ENCODE data around the gene TMC5.
"Not testable (repeated sequence)": the region's sequence is repeated elsewhere in the genome, so short reads cannot be mapped to it uniquely, and the experiment has no call there.

Gene TMC5, protein sequence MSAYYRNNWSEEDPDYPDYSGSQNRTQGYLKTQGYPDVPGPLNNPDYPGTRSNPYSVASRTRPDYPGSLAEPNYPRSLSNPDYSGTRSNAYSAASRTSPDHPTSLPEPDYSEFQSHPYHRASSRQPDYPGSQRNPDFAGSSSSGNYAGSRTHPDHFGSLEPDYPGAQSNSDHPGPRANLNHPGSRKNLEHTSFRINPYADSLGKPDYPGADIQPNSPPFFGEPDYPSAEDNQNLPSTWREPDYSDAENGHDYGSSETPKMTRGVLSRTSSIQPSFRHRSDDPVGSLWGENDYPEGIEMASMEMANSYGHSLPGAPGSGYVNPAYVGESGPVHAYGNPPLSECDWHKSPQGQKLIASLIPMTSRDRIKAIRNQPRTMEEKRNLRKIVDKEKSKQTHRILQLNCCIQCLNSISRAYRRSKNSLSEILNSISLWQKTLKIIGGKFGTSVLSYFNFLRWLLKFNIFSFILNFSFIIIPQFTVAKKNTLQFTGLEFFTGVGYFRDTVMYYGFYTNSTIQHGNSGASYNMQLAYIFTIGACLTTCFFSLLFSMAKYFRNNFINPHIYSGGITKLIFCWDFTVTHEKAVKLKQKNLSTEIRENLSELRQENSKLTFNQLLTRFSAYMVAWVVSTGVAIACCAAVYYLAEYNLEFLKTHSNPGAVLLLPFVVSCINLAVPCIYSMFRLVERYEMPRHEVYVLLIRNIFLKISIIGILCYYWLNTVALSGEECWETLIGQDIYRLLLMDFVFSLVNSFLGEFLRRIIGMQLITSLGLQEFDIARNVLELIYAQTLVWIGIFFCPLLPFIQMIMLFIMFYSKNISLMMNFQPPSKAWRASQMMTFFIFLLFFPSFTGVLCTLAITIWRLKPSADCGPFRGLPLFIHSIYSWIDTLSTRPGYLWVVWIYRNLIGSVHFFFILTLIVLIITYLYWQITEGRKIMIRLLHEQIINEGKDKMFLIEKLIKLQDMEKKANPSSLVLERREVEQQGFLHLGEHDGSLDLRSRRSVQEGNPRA

DNA sequence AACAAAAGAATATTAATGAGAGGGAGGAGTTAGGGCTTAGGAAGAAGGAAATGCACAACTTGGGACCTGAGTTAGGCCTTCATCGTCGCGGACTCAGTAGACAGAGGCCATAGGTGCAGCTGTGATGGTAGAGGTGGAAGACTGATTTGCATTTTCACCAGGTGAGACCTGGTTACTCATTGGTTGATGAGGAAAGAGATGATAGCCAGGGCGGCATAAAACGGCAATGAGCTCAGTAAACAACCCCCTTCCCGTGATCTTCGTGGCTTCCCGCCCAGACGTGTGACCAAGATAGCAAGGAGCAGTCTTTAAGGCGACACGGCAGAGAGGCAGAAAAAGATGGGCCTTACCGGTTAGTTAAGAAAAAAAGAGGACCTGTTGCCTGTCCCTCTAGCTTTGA is at the start of gene TMC5:
TMC5 (plus strand) TSS at position 244 of the 400 bp plus-strand sequence. CDS start 22,156 bp downstream, outside the sequence.
- DNase-seq (ENCODE audit: low spot score), result no peak

DNA sequence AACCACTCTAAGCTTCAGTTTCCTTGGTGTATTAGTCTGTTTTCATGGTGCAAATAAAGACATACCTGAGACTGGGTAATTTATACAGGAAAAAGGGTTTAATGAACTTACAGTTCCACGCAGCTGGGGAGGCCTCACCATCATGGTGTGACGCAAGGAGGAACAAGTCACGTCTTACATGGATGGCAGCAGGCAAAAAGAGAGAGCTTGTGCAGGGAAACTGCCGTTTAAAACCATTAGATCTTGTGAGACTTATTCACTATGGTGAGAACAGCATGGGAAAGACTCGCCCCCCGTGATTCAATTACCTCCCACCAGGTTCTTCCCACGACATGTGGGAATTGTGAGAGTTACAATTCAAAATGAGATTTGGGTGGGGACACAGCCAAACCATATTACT is 45.1 kb upstream of the TMC5 start:
- DNase-seq (ENCODE audit: low spot score), result not testable (repeated sequence)

DNA sequence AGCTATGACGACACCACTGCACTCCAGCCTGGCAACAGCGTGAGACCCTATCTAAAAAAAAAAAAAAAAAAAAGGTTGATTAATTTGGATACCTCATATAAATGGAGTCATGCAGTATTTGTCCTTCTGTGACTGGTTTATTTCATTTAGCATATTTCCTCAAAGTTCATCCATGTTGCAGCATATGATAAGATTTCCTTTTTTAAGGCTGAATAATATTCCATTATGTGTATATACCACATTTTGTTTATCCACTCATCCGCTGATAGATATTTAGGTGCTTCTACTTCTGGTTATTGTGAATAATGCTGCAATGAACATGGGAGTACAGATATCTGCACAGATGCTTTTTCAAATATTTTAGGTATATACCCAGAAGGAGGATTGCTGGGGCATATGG is 43.3 kb upstream of the TMC5 start:
- no peak for DNase-seq (ENCODE audit: low spot score)

DNA sequence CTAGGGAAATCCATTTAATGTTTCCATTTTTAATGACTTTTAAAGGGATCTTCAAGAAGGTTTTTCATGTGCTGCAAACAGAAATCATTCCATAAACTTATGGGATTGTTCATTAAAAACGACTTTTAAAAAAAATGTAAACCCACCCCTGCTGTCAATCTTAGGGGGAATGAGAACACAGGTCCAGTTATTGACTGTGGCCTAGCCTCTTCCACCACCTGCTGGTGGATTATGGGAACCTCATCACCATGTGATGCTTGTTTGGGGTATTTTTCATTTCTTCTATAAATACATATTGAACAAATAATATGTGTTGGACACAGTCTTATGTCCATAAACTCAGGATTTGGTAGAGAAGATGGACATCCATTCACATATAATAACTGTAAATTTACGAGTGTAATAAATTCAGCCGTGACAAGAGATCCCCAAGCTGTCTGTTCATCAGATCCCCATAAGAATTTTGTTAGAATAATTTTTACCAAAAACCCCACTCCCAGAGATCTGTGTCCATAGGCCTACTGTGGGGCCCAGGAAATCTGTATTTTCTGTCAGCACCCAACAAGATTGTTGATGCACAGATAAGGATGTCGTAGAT is 42.0 kb upstream of the TMC5 start:
- DNase-seq (ENCODE audit: low spot score), result no peak

DNA sequence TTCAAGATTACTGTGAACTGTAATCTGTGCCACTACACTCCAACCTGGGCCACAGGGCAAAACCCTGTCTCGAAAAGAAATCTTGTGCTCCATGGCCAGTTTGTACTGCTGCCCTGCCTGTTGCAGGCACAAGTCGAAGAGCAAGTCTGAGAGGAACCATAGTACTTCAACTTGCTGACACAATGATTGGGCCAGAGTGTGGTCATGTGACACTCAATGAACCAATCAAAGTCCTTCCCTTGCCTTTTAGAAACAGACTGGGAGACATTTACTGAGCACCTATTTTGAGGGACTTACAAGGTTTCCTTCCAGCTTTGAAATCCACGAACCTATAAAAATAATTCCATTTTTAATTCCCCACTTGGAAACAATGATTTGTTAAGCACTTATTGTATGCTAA is 39.8 kb upstream of the TMC5 start:
- DNase-seq (ENCODE audit: low spot score), result no peak

DNA sequence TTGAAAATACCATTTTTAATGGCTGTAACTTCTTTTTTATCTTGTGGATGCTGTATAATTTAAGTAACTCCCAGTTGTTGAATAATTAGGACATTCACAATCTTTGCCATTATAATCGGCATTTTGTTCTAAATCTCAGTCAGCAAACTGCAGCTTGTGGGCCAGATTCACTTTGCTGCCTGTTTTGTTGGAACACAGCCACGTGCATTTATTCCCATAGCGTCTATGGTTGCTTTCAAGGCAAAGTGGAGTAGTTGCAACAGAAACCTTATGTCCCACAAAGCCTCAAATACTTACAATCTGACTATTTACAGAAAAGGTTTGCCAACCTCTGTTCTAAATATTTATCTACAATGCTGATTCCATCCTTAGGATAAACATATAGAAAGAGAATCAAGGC is 39.2 kb upstream of the TMC5 start:
- no peak for DNase-seq (ENCODE audit: low spot score)

DNA sequence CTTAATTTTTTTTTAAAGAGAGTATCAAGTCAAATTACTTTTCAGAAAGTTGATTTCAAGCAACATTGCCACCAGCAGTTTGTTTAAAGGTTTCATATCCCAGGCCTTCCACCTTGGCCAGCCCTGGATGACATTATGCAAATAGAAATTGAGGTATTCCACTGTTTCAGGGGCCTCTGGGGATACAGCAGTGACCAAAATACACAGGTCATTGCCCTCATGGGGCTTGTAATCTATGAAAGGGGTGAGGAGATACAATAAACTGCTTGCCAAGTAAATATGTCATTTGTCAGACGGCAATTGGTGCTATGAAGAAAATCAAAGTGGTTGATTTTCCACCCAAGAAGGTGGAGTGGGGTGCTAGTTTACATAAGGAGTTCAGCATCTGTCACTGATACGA is 37.8 kb upstream of the TMC5 start:
- DNase-seq (ENCODE audit: low spot score), result no peak

DNA sequence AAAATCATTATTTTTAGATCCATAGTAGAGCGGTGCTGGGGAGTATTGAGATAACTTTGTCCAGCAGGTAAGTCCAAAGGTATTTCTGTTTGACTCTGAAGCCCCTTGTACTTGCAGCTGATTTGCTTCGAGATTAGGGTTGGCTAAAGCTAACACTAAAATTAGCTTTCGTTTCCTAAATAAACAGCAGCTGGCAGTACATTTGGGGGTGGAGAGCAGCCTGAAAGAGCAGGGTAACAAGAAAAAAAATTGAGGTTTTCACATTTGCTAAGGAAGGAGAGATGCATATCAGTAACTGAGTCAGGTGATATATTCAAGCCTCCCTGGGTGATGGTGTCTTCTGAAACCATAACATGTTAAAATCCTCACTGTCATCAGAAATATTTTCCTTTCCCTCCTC is 37.4 kb upstream of the TMC5 start:
- DNase-seq (ENCODE audit: low spot score), result no peak

DNA sequence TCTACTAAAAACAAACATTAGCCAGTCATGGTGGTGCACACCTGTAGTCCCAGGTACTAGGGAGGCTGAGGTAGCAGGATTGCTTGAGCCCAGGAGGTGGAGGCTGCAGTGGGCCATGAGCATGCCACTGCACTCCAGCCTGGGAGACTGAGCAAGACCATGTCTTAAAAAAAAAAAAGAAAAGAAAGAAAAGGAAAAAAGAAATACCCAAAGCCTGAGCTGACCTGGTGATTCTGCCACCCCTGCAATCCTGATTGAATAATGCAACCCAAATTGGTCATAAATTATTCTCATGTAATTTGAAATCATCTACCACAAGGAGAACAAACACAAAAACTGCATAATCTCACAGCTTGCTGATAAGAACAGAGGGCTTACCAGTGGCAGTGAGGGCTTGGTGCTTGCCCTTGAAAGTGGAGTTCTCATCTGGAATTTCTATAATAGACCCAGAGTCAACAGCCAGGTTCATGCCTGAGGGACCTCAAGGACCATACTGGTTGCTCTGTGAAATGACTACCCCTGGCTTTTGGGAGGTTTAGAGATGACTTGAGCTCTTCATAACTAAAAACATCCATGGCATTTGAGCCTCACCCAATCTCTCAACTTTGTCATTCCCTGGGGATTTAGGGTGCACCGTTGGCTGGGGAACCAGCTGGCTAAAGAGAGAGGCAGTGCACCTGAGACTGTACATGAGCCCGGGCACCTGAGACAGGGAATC is 35.4 kb upstream of the TMC5 start:
- no peak for DNase-seq (ENCODE audit: low spot score)

DNA sequence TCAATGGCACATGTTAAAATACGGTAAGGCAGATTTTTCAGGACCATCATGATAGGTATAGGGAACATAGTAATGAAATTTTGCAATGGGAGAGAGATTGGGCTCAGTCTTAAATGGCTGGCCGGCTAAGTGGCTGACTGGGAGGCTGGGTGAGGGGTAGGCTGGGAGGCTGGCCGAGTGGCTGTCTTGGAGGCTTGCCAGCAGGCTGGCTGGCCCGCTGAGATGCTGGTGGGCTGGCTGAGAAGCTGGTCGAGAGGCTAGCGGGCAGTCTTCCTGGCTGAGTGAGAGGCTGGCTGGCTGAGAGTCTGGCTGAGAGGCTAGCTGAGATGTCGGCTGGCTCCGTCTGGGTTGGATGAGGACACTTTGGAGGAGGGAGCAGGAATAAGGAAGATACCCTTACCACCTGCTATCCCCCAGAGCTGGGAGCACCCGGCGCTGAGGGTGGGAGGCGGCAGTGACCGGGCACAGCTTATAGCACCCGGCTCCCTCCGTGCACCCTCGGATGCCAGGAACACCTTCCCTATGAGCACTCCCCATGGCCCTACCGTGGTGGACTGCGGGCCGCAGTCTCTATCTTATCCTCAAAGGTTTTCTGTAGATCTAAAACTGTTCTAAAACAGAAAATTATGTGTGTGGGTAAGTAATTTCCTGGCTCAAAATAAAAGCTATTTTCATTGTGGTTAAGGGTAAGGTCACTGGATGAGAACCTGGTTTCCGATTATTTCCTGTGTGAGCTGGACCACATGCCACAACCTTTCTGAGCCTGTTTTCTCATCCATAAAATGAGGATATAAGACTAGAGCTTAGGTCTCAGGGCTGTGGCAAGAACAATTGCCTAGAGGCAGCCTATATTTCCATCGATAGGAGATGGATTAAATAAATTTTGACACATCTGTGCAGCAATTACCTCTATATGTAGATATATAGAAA is 34.5 kb upstream of the TMC5 start:
- no peak for DNase-seq (ENCODE audit: low spot score)

DNA sequence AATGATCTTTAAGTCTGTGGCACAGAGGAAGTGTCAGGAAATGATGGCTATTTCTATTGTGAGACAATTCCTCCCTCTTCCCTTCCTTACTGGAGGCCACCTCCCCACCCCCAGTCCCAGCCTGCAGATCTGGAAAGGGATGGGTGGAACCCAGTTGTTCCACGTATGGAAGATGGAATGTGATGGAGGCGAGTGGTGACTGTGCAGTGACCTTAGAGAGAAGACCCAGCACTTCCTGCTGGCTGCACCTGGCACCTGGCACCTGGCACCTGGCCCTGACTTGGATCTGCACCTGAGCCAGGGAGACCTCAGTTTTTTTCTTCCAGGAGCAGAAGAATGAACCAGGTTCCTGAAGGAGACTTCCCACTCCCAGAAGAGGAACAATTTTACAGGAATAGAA is 33.0 kb upstream of the TMC5 start:
- no peak for DNase-seq (ENCODE audit: low spot score)

DNA sequence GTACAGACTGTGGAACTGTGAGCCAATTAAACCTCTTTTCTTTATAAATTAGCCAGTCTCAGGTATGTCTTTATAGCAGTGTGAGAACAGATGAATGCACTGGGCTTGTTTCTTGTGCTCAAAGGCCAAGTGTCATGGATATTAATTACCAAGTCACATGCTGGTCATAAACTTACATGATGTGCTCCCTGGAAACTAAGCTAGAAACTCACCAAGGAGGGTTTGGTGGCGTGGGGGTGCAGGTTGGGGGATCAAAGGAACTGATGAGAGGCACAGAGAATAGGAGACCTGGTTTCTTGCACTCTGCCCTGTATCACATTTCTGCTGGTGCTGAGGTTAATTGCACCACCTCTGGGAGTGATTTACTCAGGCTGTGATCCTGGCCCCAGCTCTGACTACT is 31.2 kb upstream of the TMC5 start:
- DNase-seq (ENCODE audit: low spot score), result no peak

DNA sequence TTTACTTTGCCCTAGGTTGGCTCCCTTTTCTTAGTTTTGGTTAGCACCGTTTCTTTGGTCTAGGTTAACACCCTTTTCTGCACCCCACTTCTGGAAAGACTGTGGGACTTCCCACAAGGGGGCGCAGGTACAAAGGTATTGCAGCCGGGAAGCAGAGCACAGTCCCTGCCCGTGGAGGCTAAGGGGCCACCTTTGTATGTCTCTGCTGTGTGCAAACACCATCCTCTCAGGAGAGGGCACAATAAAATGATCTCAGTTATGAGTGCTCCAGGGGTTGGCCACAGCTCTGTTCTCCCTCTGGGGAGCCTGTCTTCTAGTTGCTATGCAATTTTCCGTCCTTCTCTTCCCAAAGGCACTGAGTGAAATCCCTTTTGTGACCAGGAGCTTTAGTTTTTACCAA is 28.4 kb upstream of the TMC5 start:
- DNase-seq (ENCODE audit: low spot score), result no peak

DNA sequence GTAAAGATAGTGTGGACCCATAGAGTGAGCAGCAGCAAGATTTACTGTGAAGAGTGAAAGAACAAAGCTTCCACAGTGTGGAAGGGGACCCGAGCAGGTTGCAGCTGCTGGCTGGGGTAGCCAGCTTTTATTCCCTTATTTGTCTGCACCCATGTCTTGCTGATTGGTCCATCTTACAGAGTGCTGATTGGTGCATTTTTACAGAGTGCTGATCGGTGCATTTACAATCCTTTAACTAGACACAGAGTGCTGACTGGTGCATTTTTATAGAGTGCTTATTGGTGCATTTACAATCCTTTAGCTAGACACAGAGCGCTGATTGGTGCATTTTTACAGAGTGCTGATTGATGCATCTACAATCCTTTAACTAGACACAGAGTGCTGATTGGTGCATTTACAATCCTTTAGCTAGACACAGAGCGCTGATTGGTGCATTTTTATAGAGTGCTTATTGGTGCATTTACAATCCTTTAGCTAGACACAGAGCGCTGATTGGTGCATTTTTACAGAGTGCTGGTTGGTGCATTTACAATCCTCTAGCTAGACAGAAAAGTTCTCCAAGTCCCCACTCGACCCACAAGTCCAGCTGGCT is 26.4 kb upstream of the TMC5 start:
- DNase-seq (ENCODE audit: low spot score), result not testable (repeated sequence)

DNA sequence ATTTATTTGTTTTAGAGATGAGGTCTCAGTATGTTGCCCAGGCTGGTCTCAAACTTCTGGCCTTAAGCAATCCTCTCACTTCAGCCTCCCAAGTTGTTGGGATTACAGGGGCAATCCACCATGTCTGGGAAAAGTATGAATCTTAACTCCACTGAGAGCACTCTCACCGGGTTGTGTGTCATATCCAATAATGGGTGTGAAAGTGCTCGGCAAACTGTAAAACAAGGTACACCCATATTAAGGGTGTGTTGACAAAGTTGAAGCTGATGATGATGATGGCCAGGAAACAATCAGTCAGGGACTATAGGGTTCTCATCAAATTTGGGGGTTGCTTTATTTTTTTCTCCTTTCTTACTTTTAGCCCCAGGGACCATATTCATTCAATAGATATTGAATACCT is 25.3 kb upstream of the TMC5 start:
- DNase-seq (ENCODE audit: low spot score), result no peak

DNA sequence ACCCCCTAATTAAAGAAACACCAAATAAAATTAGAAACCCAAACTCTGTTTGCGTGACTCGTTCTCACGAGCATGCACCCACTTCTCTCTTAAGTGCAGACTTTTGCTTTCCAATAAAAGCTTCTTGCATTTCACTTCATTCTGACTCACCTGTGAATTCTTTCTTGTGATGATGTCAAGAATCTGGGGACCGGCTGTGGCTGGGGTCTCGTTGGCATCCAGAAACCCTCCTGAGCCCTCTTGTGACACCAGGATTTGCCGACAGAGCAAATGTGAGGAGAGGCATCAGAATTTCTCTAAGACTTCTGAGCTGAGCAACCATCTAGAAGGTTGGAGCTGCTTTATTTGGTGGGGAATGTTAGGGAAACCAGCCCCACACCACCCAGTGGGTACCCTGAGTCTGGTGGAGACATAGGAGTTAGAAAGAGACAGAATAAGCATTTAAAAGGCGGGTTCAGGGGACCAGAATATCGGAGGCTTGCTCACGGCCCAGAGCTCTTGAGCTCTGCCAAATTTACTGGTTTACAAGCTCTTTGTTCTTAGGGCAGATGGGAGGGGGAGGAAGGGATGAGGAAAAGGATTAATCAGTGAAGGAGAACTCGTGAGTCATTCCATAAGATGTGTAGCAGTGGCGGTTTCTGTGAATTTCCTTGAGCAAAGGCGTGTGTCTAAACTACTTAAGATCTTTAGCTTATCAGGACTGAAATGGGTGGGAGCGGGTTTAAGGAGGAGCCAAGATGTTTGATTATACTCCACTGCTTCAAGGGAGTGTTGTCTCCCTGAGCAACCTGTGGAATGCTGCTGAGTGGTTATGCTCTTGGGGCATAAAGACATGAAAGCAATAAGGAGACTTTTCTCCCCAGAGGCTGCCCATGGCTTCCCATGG is 24.2 kb upstream of the TMC5 start:
- DNase-seq (ENCODE audit: low spot score), result no peak

DNA sequence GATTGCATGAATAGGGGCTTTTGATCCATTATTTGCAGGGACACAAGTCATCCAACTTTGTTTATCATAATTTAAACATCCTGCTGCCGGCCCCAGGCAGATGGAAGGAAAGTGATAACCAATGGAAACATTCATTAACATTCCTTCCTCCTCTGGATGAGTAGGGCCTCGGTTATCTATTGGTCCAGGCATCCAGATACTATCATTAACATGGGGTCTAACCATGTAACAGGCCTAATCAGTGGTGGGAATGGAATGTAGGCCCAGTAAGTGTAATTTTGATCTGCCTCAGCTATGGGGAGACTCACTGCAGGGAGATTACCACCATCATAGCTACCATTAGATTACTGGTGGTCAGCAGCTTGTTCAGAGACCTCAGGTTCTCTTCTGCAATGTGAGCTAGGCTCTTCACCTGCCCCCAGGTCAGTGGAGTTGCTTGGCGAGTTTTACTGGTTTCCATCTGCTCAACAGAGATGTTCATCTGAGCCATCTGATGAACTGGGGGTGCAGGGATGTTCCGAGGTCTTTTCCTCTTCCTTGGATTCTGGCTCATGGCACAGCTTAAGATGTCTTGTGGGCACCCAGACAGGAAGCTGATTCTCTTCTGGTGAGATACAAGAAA is 21.9 kb upstream of the TMC5 start:
- not testable (repeated sequence) for DNase-seq (ENCODE audit: low spot score)

DNA sequence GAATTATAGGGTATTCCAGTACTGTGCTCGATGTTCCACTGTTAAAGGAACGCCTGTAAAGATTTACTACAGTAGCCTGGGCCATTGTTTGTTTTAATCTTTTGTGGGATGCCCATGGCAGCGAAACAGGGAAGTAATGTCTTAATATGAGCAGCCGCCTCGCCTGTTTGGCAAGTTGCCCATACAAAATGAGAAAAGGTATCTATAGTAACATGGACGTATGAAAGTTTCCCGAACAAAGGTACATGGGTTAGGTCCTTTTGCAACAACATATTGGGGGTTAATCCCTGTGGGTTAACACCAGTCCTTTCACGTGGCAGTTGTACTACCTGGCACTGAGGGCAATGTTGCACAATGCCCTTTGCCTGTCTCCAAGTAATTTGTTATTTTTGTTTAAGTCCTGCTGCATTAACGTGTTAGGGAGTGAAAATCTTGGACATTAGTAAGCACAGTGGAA is 21.1 kb upstream of the TMC5 start:
- DNase-seq (ENCODE audit: low spot score), result no peak

DNA sequence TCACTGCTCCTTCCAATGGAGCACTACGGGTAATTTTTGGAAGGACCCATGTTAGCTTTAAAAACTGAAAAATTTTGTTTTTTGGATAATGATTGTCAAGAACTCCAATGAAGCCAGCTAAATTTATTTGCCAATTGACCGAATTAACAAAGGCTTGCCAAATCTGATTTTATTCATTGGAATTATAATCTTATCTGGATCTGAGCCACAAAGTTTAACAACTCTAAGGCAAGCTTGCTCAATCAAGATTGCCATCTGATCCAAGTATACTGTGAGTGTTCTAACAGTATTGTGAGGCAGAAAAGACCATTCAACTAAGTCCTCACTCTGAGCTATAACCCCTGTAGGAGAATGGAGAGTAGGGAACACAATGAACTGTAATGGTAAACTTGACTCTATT is 20.3 kb upstream of the TMC5 start:
- DNase-seq (ENCODE audit: low spot score), result not testable (repeated sequence)

Data from HuH-7.5 (cell line).